PC-9 (cell line): ENCODE data around the gene CD86.

Experiments
- CTCF ChIP-seq: fragments of 200-600 bp; sonication (generic); conservative IDR thresholded peaks from 2 replicates; pipeline ENCODE4 v1.6.1; 2017; ENCODE audit warnings: mixed run types, antibody characterized with exemption, mild to moderate bottlenecking, moderate library complexity
- EZH2 ChIP-seq: fragments of 200-600 bp; sonication (generic); IDR thresholded peaks from 2 replicates; pipeline ENCODE4 v1.8.0; 2017; ENCODE audit warnings: antibody characterized with exemption, low read depth

GRCh38 chr3:122112754-122113153 lies 57.6 kb downstream of the CD86 start:
- TF ChIP-seq EZH2: no peak
- 0 out of 2 replicates have a peak, but pooled peaks have one; percentile 20 for TF ChIP-seq CTCF
